H1 (cell line): ENCODE measurements around the gene UBE2E3. TPM values are rescaled to one million over a fixed set of nuclear protein-coding genes. Genes with fewer than 3 reads are reported as not detected.

Experiments used
- CBX8 ChIP-seq: fragments of 300-800, 300-1000 bp; sonication (generic); IDR thresholded peaks from 2 replicates; pipeline ENCODE4 v1.7.1; 2016; ENCODE audit warnings: low read depth, low read length, borderline replicate concordance
- CTBP2 ChIP-seq: IDR thresholded peaks from 2 replicates; pipeline ENCODE4 v1.7.0; 2011; ENCODE audit warnings: borderline replicate concordance, mild to moderate bottlenecking, moderate library complexity, mixed read lengths, low read length; ENCODE audit not compliant: insufficient read depth, insufficient read length
- POLR2AphosphoS5 ChIP-seq: IDR thresholded peaks from 2 replicates; pipeline ENCODE4 v1.6.1; 2011; ENCODE audit warnings: low read depth, low read length
- polyA plus RNA-seq, 7 experiments: library from polyadenylated mRNA; depleted of rRNA in 3 of 7; stranded (reverse) in 5 of 7; unstranded in 2 of 7; fragments of >200 nt in 5 of 7; fragments of 200-250 nt in 2 of 7; gene quantifications; 1 replicate in 5 of 7; 2 replicates in 1 of 7; 4 replicates in 1 of 7; pipeline versions ENCODE4 v1.2.1 to v1.2.3, GENCODE V29; 2011 to 2013; ENCODE audit warnings: missing spikeins in 2 of 7, mixed read lengths in 2 of 7
- total RNA-seq: library from RNA; stranded (reverse); fragmentation: NEBNext Ultra II Directional; extraction: Animal tissue kit (Norgen Biotek cat#: 25700); gene quantifications from 2 replicates; pipeline ENCODE4 v1.2.1, GENCODE V29; 2021
- TF ChIP-seq, protein P1 (sequence below): IDR thresholded peaks from 2 replicates; pipeline ENCODE4 v1.6.1; 2011; ENCODE audit warnings: low read length, improper control_type of control experiment

UBE2E3 gene
- total and polyA plus RNA-seq, 2 of the 8 experiments (the other 6 are each of a cell fraction or from before 2014, with no cell fraction given): 106 to 132 TPM

DNA sequence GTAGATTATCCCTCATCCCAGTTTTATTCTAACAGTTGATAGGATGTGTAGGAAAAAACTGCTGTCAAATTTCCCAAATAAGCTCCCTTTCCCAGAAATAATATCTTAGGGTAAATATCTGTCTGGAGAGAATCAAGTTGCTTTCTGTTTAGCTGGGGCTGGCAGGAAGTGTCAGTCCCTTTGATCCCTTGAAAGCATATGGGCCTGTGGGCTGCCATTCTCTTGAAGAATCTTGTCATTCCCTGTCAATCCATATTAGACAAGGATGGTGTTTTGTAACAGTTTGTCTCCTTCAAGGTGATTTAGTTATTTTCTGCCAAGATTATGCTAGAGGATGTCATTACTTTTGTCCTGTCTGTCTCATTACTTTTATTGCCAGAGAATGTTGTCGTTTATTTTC, 37.1 kb upstream of the UBE2E3 start (continued):
- no peak for TF ChIP-seq CTBP2
- TF ChIP-seq POLR2AphosphoS5: no peak
- no peak for TF ChIP-seq CBX8
- TF ChIP-seq, protein P1, sequence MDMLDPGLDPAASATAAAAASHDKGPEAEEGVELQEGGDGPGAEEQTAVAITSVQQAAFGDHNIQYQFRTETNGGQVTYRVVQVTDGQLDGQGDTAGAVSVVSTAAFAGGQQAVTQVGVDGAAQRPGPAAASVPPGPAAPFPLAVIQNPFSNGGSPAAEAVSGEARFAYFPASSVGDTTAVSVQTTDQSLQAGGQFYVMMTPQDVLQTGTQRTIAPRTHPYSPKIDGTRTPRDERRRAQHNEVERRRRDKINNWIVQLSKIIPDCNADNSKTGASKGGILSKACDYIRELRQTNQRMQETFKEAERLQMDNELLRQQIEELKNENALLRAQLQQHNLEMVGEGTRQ: no peak
